ENCODE measurements around the gene ANKRD30B.
"Not testable (repeated sequence)": the region's sequence is repeated elsewhere in the genome, so short reads cannot be mapped to it uniquely, and the experiment has no call there.

Gene ANKRD30B

GRCh38 chr18:14747513-14748474, at the start of gene ANKRD30B:
Gene ANKRD30B (plus strand): TSS chr18:14748172. CDS start chr18:14748420, 248 bp downstream.
- no peak for DNase-seq (ENCODE audit: low spot score)

GRCh38 chr18:14701286-14702040, 46.5 kb upstream of the ANKRD30B start:
- DNase-seq (ENCODE audit: low spot score) = not testable (repeated sequence)

- DNase-seq (ENCODE audit: low spot score) = not testable (repeated sequence)
These were observed 38.2 kb upstream of the ANKRD30B start for GRCh38 chr18:14709761-14710160.

- DNase-seq (ENCODE audit: low spot score) = not testable (repeated sequence)
These were observed 26.4 kb upstream of the ANKRD30B start for GRCh38 chr18:14721569-14721968.

- DNase-seq (ENCODE audit: low spot score) = not testable (repeated sequence)
These were observed 8.9 kb upstream of the ANKRD30B start for GRCh38 chr18:14739056-14739455.

- no peak for DNase-seq (ENCODE audit: low spot score)
These were observed 1.1 kb upstream of the ANKRD30B start for GRCh38 chr18:14746897-14747296.

- no peak for DNase-seq (ENCODE audit: low spot score)
These were observed 524 bp downstream of the ANKRD30B start for GRCh38 chr18:14748496-14748895.

- DNase-seq (ENCODE audit: low spot score) = not testable (repeated sequence)
These were observed 15.6 kb downstream of the ANKRD30B start for GRCh38 chr18:14763566-14763965.

- no peak for DNase-seq (ENCODE audit: low spot score)
These were observed 19.5 kb downstream of the ANKRD30B start for GRCh38 chr18:14767474-14767873.

- DNase-seq (ENCODE audit: low spot score) = no peak
These were observed 20.3 kb downstream of the ANKRD30B start for GRCh38 chr18:14768241-14768640.

- DNase-seq (ENCODE audit: low spot score) = no peak
These were observed 21.4 kb downstream of the ANKRD30B start for GRCh38 chr18:14769381-14769780.

GRCh38 chr18:14776801-14777200, 28.8 kb downstream of the ANKRD30B start:
- DNase-seq (ENCODE audit: low spot score) = no peak

GRCh38 chr18:14781671-14782070, 33.7 kb downstream of the ANKRD30B start:
- peak; percentile 22 for DNase-seq (ENCODE audit: low spot score)

- no peak for DNase-seq (ENCODE audit: low spot score)
These were observed 36.2 kb downstream of the ANKRD30B start for GRCh38 chr18:14784133-14784532.

- DNase-seq (ENCODE audit: low spot score) = not testable (repeated sequence)
These were observed 48.9 kb downstream of the ANKRD30B start for GRCh38 chr18:14796876-14797275.

GRCh38 chr18:14797969-14798764, 50.2 kb downstream of the ANKRD30B start:
- not testable (repeated sequence) for DNase-seq (ENCODE audit: low spot score)

- not testable (repeated sequence) for DNase-seq (ENCODE audit: low spot score)
These were observed 63.1 kb downstream of the ANKRD30B start for GRCh38 chr18:14811081-14811480.

- DNase-seq (ENCODE audit: low spot score) = peak; percentile 1
These were observed 79.1 kb downstream of the ANKRD30B start for GRCh38 chr18:14826972-14827632.

- DNase-seq (ENCODE audit: low spot score) = not testable (repeated sequence)
These were observed 93.6 kb downstream of the ANKRD30B start for GRCh38 chr18:14841607-14842006.

- not testable (repeated sequence) for DNase-seq (ENCODE audit: low spot score)
These were observed 103.6 kb downstream of the ANKRD30B start for GRCh38 chr18:14851533-14851932.

GRCh38 chr18:14855634-14856033, 107.7 kb downstream of the ANKRD30B start:
- not testable (repeated sequence) for DNase-seq (ENCODE audit: low spot score)

Data from SW480 (cell line).